Esophagus muscularis mucosa (tissue), 4 donors: ENCODE data around the gene TAF1C.

Source experiments
- EP300 ChIP-seq: sonication (generic); formaldehyde crosslinking; IDR thresholded peaks from one replicate; pipeline ENCODE4 v1.6.1; 2017; ENCODE audit warnings: antibody characterized with exemption
- POLR2A ChIP-seq: fragments of 450-650 bp; IDR thresholded peaks from one replicate; pipeline ENCODE4 v1.6.1; 2017; ENCODE audit warnings: antibody characterized with exemption, moderate library complexity, mild to moderate bottlenecking, low read depth
- POLR2AphosphoS5 ChIP-seq, 2 donors: sonication (generic); formaldehyde crosslinking; IDR thresholded peaks; one replicate each; pipeline ENCODE4 v1.6.1; 2017; ENCODE audit warnings: antibody characterized with exemption in 2 of 2
- TF ChIP-seq, protein P1 (sequence below), 3 experiments: fragments of 200-600 bp in 2 of 3; fragments of 450-650 bp in 1 of 3; sonication (generic) in 2 of 3; IDR thresholded peaks; one replicate each; pipeline ENCODE4 v1.5.1; 2017 to 2019; ENCODE audit warnings: antibody characterized with exemption in 3 of 3, mild to moderate bottlenecking in 2 of 3, moderate library complexity in 1 of 3

DNA sequence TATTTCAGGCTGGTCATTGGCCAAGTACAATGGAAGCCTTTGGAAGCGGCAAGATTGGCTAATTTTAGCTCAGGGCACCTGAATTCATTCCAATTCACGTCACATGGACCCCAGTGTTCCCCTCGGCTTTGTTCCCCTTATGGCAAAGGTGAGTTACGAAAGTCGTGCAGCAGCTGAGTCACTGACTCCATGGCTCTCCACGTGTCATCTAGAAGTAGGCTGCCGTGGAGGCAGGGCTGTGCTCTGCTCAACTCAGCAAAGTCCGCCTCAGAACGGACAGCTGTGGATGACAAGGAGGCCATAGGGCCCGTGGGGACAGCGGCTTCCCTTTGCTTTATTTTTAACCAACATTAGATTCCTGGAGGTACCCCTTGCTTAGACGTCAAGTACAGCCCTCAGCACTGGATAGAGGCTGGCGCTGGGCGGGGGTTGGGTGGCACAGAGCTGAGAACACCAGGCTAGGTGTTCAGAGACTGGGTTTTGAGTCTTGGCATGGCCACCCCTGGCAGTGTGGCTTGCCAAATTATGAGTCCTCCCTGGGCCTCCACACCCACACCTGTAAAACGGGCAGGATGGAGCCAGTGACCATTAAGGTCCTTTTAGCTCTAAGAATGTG is 27.7 kb upstream of the TAF1C start:
- TF ChIP-seq, protein P1, sequence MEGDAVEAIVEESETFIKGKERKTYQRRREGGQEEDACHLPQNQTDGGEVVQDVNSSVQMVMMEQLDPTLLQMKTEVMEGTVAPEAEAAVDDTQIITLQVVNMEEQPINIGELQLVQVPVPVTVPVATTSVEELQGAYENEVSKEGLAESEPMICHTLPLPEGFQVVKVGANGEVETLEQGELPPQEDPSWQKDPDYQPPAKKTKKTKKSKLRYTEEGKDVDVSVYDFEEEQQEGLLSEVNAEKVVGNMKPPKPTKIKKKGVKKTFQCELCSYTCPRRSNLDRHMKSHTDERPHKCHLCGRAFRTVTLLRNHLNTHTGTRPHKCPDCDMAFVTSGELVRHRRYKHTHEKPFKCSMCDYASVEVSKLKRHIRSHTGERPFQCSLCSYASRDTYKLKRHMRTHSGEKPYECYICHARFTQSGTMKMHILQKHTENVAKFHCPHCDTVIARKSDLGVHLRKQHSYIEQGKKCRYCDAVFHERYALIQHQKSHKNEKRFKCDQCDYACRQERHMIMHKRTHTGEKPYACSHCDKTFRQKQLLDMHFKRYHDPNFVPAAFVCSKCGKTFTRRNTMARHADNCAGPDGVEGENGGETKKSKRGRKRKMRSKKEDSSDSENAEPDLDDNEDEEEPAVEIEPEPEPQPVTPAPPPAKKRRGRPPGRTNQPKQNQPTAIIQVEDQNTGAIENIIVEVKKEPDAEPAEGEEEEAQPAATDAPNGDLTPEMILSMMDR (IDR thresholded peaks at IDR 0.05) = no peak
- TF ChIP-seq POLR2A (no peak), POLR2AphosphoS5 (IDR thresholded peaks at IDR 0.05) (no peak), EP300 (no peak)
